ENCODE measurements around the gene KDELR3. TPM values are rescaled to one million over a fixed set of nuclear protein-coding genes. Genes with fewer than 3 reads are reported as not detected.

The KDELR3 gene
- total RNA-seq, 1 donor from 2014 or later, result 72.6 TPM

- H3K4me3 Mint-ChIP-seq (ENCODE audit: unreplicated experiment), result no peak overlapping the region
- Histone ChIP-seq H4K20me1 (ENCODE audit: insufficient read depth, low read length) (no peaks in the 10 kb centered on the region), H3K4me1 (ENCODE audit: insufficient read depth, low read length) (no peaks in the 10 kb centered on the region), H3K4me2 (ENCODE audit: low read length) (no peak overlapping the region), H3K27ac (ENCODE audit: low read depth, low read length) (no peak overlapping the region), H2AFZ (ENCODE audit: low read depth, low read length) (no peak overlapping the region), H3K36me3 (ENCODE audit: insufficient read depth, low read length) (no peaks in the 10 kb centered on the region), H3K79me2 (ENCODE audit: insufficient read depth, low read length) (no peaks in the 10 kb centered on the region), H3K9me3 (ENCODE audit: insufficient read depth, low read depth, low read length) (no peaks in the 10 kb centered on the region), H3K9ac (ENCODE audit: low read length) (no peak overlapping the region), H3K4me3 (ENCODE audit: insufficient read depth, low read depth, low read length) (no peak overlapping the region), H3K27me3 (ENCODE audit: insufficient read depth, low read length) (peaks cover 7% of the 10 kb centered on the region)
- no peak for DNase-seq (ENCODE audit: low read depth)
- H3K27me3 Mint-ChIP-seq (ENCODE audit: low read depth, unreplicated experiment), result peaks cover 48% of the 10 kb centered on the region
- no peak for FAIRE-seq
- no peak for TF ChIP-seq EZH2 (IDR thresholded peaks at IDR 0.05; ENCODE audit: insufficient read depth, low read length)
- TF ChIP-seq CTCF (IDR thresholded peaks at IDR 0.05; ENCODE audit: insufficient read depth, low read depth, low read length), result no peak
- H3K27ac Mint-ChIP-seq (ENCODE audit: unreplicated experiment), result no peak overlapping the region
- H3K4me1 Mint-ChIP-seq (ENCODE audit: low read depth, unreplicated experiment), result no peaks in the 10 kb centered on the region
- peaks cover 1% of the 10 kb centered on the region for H3K9me3 Mint-ChIP-seq (ENCODE audit: unreplicated experiment)
- peaks cover 1% of the 10 kb centered on the region for H3K36me3 Mint-ChIP-seq (ENCODE audit: low read depth, unreplicated experiment)
Measured at GRCh38 chr22:38444783-38445182, 23.1 kb upstream of the KDELR3 start.

GRCh38 chr22:38446018-38446601 lies 21.8 kb upstream of the KDELR3 start:
- FAIRE-seq, result no peak

More at GRCh38 chr22:38446018-38446601, 21.8 kb upstream of the KDELR3 start:
- Histone ChIP-seq H4K20me1 (ENCODE audit: insufficient read depth, low read length) (no peaks in the 10 kb centered on the region), H2AFZ (ENCODE audit: low read depth, low read length) (no peak overlapping the region), H3K9ac (ENCODE audit: low read length) (no peak overlapping the region), H3K27ac (ENCODE audit: low read depth, low read length) (no peak overlapping the region), H3K27me3 (ENCODE audit: insufficient read depth, low read length) (peaks cover 16% of the 10 kb centered on the region), H3K79me2 (ENCODE audit: insufficient read depth, low read length) (no peaks in the 10 kb centered on the region), H3K4me2 (ENCODE audit: low read length) (no peak overlapping the region), H3K36me3 (ENCODE audit: insufficient read depth, low read length) (no peaks in the 10 kb centered on the region), H3K9me3 (ENCODE audit: insufficient read depth, low read depth, low read length) (no peaks in the 10 kb centered on the region), H3K4me3 (ENCODE audit: insufficient read depth, low read depth, low read length) (no peak overlapping the region), H3K4me1 (ENCODE audit: insufficient read depth, low read length) (no peaks in the 10 kb centered on the region)
- H3K4me3 Mint-ChIP-seq (ENCODE audit: unreplicated experiment), result no peak overlapping the region
- H3K9me3 Mint-ChIP-seq (ENCODE audit: unreplicated experiment), result no peaks in the 10 kb centered on the region
- no peak overlapping the region for H3K27ac Mint-ChIP-seq (ENCODE audit: unreplicated experiment)
- DNase-seq (ENCODE audit: low read depth), result no peak
- peaks cover 53% of the 10 kb centered on the region for H3K27me3 Mint-ChIP-seq (ENCODE audit: low read depth, unreplicated experiment)
- peaks cover 1% of the 10 kb centered on the region for H3K36me3 Mint-ChIP-seq (ENCODE audit: low read depth, unreplicated experiment)
- H3K4me1 Mint-ChIP-seq (ENCODE audit: low read depth, unreplicated experiment), result no peaks in the 10 kb centered on the region
- TF ChIP-seq CTCF (IDR thresholded peaks at IDR 0.05; ENCODE audit: insufficient read depth, low read depth, low read length) (no peak), EZH2 (IDR thresholded peaks at IDR 0.05; ENCODE audit: insufficient read depth, low read length) (no peak)

All from astrocyte (in vitro differentiated cells and primary cell).